Transverse colon (tissue), 4 donors: Measurements from ENCODE around the gene FRMD8.

Experiments used
- EP300 ChIP-seq: sonication (generic); formaldehyde crosslinking; IDR thresholded peaks from one replicate; pipeline ENCODE4 v1.6.1; 2017; ENCODE audit warnings: antibody characterized with exemption, low read depth
- POLR2A ChIP-seq: fragments of 450-650 bp; IDR thresholded peaks from one replicate; pipeline ENCODE4 v1.6.1; 2016; ENCODE audit warnings: antibody characterized with exemption, mild to moderate bottlenecking, moderate library complexity
- POLR2AphosphoS5 ChIP-seq, 3 donors: sonication (generic); formaldehyde crosslinking; IDR thresholded peaks; one replicate each; pipeline ENCODE4 v1.6.1; 2016; ENCODE audit warnings: antibody characterized with exemption in 3 of 3
- TF ChIP-seq, protein P1 (sequence below), 5 experiments: fragments of 200-600 bp in 3 of 5; fragments of 450-650 bp in 2 of 5; sonication (generic) in 3 of 5; IDR thresholded peaks; 1 replicate in 2 of 5; 2 replicates in 3 of 5; pipeline ENCODE4 v1.5.1; 2016 to 2017; ENCODE audit warnings: antibody characterized with exemption in 5 of 5, inconsistent platforms in 3 of 5, mild to moderate bottlenecking in 2 of 5, moderate library complexity in 1 of 5

- TF ChIP-seq, protein P1, sequence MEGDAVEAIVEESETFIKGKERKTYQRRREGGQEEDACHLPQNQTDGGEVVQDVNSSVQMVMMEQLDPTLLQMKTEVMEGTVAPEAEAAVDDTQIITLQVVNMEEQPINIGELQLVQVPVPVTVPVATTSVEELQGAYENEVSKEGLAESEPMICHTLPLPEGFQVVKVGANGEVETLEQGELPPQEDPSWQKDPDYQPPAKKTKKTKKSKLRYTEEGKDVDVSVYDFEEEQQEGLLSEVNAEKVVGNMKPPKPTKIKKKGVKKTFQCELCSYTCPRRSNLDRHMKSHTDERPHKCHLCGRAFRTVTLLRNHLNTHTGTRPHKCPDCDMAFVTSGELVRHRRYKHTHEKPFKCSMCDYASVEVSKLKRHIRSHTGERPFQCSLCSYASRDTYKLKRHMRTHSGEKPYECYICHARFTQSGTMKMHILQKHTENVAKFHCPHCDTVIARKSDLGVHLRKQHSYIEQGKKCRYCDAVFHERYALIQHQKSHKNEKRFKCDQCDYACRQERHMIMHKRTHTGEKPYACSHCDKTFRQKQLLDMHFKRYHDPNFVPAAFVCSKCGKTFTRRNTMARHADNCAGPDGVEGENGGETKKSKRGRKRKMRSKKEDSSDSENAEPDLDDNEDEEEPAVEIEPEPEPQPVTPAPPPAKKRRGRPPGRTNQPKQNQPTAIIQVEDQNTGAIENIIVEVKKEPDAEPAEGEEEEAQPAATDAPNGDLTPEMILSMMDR (IDR thresholded peaks at IDR 0.05): no peak
- TF ChIP-seq POLR2AphosphoS5 (IDR thresholded peaks at IDR 0.05) (peak; percentile 59 to 86 (median 65)), EP300 (no peak), POLR2A (no peak)
Observed at GRCh38 chr11:65436412-65437032, 50.1 kb downstream of the FRMD8 start.
